ENCODE data around the gene NEMF.
A peak's percentile ranks its signal among the peaks of the same experiment; 100 is the strongest.

The NEMF gene

DNA sequence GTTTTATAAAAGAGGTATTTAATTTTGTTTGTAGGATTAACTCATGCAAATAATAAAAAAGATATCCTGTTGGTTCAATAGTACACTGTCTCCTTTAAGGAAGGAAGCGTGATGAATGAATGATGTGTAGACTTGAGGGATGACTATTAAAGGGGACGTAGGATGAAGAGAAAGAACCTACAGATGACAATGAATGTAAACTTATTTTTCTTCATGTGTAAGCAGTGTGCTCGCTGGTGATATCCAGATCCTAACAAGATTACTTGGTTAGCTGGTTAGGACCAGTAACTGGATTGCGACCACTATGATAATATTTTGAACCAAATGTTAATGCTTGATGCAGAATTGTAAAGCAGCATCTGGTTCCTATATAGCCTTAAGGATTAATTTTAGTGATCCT, 42.9 kb upstream of the NEMF start:
- TF ChIP-seq TCF12 (IDR thresholded peaks at IDR 0.05; ENCODE audit: low read depth) (no peak), NFIC (IDR thresholded peaks at IDR 0.05) (no peak), EP300 (IDR thresholded peaks at IDR 0.05; ENCODE audit: borderline replicate concordance) (no peak), TAF1 (IDR thresholded peaks at IDR 0.05; ENCODE audit: low read depth) (no peak), CREB1 (IDR thresholded peaks at IDR 0.05; ENCODE audit: low read depth) (no peak), ZBTB7A (IDR thresholded peaks at IDR 0.05; ENCODE audit: low read depth) (no peak), EGR1 (IDR thresholded peaks at IDR 0.05) (no peak), TEAD4 (IDR thresholded peaks at IDR 0.05) (no peak), YY1 (IDR thresholded peaks at IDR 0.05; ENCODE audit: low read depth) (no peak), CEBPB (IDR thresholded peaks at IDR 0.05) (no peak), RAD21 (IDR thresholded peaks at IDR 0.05; ENCODE audit: low read depth) (no peak), FOXM1 (IDR thresholded peaks at IDR 0.05; ENCODE audit: borderline replicate concordance, low read depth) (no peak)
- TF ChIP-seq, protein P1, sequence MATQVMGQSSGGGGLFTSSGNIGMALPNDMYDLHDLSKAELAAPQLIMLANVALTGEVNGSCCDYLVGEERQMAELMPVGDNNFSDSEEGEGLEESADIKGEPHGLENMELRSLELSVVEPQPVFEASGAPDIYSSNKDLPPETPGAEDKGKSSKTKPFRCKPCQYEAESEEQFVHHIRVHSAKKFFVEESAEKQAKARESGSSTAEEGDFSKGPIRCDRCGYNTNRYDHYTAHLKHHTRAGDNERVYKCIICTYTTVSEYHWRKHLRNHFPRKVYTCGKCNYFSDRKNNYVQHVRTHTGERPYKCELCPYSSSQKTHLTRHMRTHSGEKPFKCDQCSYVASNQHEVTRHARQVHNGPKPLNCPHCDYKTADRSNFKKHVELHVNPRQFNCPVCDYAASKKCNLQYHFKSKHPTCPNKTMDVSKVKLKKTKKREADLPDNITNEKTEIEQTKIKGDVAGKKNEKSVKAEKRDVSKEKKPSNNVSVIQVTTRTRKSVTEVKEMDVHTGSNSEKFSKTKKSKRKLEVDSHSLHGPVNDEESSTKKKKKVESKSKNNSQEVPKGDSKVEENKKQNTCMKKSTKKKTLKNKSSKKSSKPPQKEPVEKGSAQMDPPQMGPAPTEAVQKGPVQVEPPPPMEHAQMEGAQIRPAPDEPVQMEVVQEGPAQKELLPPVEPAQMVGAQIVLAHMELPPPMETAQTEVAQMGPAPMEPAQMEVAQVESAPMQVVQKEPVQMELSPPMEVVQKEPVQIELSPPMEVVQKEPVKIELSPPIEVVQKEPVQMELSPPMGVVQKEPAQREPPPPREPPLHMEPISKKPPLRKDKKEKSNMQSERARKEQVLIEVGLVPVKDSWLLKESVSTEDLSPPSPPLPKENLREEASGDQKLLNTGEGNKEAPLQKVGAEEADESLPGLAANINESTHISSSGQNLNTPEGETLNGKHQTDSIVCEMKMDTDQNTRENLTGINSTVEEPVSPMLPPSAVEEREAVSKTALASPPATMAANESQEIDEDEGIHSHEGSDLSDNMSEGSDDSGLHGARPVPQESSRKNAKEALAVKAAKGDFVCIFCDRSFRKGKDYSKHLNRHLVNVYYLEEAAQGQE (IDR thresholded peaks at IDR 0.05; ENCODE audit: low read depth), result no peak
- TF ChIP-seq, protein P2, sequence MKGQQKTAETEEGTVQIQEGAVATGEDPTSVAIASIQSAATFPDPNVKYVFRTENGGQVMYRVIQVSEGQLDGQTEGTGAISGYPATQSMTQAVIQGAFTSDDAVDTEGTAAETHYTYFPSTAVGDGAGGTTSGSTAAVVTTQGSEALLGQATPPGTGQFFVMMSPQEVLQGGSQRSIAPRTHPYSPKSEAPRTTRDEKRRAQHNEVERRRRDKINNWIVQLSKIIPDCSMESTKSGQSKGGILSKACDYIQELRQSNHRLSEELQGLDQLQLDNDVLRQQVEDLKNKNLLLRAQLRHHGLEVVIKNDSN (IDR thresholded peaks at IDR 0.05), result no peak
- TF ChIP-seq, protein P3, sequence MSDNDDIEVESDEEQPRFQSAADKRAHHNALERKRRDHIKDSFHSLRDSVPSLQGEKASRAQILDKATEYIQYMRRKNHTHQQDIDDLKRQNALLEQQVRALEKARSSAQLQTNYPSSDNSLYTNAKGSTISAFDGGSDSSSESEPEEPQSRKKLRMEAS (IDR thresholded peaks at IDR 0.05), result no peak

DNA sequence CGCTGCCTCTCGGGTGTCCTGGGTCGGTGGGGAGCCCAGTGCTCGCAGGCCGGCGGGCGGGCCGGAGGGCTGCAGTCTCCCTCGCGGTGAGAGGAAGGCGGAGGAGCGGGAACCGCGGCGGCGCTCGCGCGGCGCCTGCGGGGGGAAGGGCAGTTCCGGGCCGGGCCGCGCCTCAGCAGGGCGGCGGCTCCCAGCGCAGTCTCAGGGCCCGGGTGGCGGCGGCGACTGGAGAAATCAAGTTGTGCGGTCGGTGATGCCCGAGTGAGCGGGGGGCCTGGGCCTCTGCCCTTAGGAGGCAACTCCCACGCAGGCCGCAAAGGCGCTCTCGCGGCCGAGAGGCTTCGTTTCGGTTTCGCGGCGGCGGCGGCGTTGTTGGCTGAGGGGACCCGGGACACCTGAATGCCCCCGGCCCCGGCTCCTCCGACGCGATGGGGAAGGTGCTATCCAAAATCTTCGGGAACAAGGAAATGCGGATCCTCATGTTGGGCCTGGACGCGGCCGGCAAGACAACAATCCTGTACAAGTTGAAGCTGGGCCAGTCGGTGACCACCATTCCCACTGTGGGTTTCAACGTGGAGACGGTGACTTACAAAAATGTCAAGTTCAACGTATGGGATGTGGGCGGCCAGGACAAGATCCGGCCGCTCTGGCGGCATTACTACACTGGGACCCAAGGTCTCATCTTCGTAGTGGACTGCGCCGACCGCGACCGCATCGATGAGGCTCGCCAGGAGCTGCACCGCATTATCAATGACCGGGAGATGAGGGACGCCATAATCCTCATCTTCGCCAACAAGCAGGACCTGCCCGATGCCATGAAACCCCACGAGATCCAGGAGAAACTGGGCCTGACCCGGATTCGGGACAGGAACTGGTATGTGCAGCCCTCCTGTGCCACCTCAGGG, 41.0 kb upstream of the NEMF start:
- TF ChIP-seq NFIC (IDR thresholded peaks at IDR 0.05) (no peak), EGR1 (IDR thresholded peaks at IDR 0.05) (peak; percentile 32)

DNA sequence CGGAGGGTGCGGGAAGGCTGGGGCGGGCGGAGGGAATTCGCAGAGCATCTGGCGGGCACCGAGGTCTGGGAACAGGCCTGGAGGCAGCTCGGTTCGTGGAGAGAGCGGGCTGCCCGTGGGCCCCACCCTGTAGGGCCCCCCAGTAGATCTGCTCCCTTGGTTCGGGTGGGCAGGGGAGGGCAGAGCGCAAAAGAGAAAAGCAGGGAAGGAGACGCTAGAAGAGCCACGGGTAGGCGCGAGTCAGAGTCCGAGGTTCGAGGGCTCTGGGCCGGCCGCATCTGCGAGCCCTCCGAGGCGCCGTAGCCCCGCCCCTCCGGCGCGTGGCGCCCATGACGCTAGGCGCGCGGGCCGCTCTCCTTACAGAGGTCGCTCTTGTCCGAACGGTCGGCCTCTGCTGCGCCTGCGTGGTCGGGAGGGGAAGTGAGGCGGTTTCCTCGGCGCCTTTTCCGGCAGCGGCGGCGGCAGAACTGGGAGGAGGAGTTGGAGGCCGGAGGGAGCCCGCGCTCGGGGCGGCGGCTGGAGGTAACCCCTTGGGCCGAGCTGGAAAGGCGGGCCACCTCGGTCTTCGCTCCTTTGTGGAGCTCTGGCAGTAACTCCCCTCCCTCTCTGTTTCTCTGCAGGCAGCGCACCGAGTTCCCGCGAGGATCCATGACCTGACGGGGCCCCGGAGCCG, 40.2 kb upstream of the NEMF start, which contains the start of gene ARF6:
ARF6 (plus strand) TSS at position 447 of the 673 bp plus-strand sequence. CDS start 655 bp downstream, outside the sequence.
- TF ChIP-seq ZBTB7A (IDR thresholded peaks at IDR 0.05; ENCODE audit: low read depth) (no peak), TEAD4 (IDR thresholded peaks at IDR 0.05) (no peak), YY1 (IDR thresholded peaks at IDR 0.05; ENCODE audit: low read depth) (peak; percentile 78), NFIC (IDR thresholded peaks at IDR 0.05) (no peak), RAD21 (IDR thresholded peaks at IDR 0.05; ENCODE audit: low read depth) (peak; percentile 13; the same call in 1 of the 2 replicates), CEBPB (IDR thresholded peaks at IDR 0.05) (no peak), TCF12 (IDR thresholded peaks at IDR 0.05; ENCODE audit: low read depth) (no peak; the same call in 1 of the 2 replicates), TAF1 (IDR thresholded peaks at IDR 0.05; ENCODE audit: low read depth) (peak; percentile 92), CREB1 (IDR thresholded peaks at IDR 0.05; ENCODE audit: low read depth) (peak; percentile 50), EP300 (IDR thresholded peaks at IDR 0.05; ENCODE audit: borderline replicate concordance) (0 out of 2 replicates have a peak, but pooled peaks have one; percentile 1), FOXM1 (IDR thresholded peaks at IDR 0.05; ENCODE audit: borderline replicate concordance, low read depth) (0 out of 2 replicates have a peak, but pooled peaks have one; percentile 7), EGR1 (IDR thresholded peaks at IDR 0.05) (no peak)
- TF ChIP-seq, protein P1 (IDR thresholded peaks at IDR 0.05; ENCODE audit: low read depth), result 0 out of 2 replicates have a peak, but pooled peaks have one; percentile 6
- TF ChIP-seq, protein P2 (IDR thresholded peaks at IDR 0.05), result peak; percentile 36; the same call in 1 of the 2 replicates
- TF ChIP-seq, protein P3 (IDR thresholded peaks at IDR 0.05), result peak; percentile 70

DNA sequence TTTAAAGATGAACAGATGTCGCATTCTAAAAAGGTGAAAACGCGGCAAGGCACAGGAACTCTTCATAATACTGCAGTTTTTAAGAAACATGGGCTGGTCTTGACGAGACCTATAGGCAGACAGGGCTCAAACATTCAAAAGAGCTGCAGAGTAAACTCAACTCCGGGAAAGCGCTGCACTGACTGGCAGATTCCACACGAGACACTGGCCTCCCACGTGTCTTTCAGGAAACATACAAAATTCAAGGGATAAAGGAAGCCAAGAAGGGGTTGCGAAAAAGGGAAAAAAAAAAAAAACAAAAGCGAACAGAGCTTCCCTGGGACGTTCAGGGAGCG, 39.7 kb upstream of the NEMF start:
- TF ChIP-seq ZBTB7A (IDR thresholded peaks at IDR 0.05; ENCODE audit: low read depth) (no peak), EP300 (IDR thresholded peaks at IDR 0.05; ENCODE audit: borderline replicate concordance) (0 out of 2 replicates have a peak, but pooled peaks have one; percentile 5), FOXM1 (IDR thresholded peaks at IDR 0.05; ENCODE audit: borderline replicate concordance, low read depth) (peak; percentile 10; the same call in 1 of the 2 replicates)
- TF ChIP-seq, protein P2 (IDR thresholded peaks at IDR 0.05), result no peak

DNA sequence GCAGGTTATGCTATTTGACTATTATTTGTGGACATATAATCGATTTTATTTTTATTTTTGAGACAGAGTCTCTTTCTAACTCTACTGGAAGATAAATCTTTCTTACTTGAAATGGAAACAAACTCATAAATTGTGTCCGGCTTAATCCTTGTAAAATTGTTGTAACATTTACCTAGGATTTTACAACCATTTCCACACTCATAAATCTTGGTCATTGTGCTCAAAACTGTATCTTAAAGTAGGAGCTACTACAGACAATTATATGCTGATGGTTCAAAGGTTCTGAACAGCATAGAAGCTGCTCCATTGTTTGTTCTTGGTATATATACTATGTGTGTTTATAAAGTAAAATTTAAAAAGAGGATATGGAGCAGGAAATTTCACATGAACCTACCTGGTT, 35.7 kb upstream of the NEMF start:
- TF ChIP-seq NFIC (IDR thresholded peaks at IDR 0.05) (no peak), FOXM1 (IDR thresholded peaks at IDR 0.05; ENCODE audit: borderline replicate concordance, low read depth) (no peak), TEAD4 (IDR thresholded peaks at IDR 0.05) (no peak), YY1 (IDR thresholded peaks at IDR 0.05; ENCODE audit: low read depth) (no peak), TAF1 (IDR thresholded peaks at IDR 0.05; ENCODE audit: low read depth) (no peak), CEBPB (IDR thresholded peaks at IDR 0.05) (no peak), TCF12 (IDR thresholded peaks at IDR 0.05; ENCODE audit: low read depth) (no peak), EGR1 (IDR thresholded peaks at IDR 0.05) (no peak), ZBTB7A (IDR thresholded peaks at IDR 0.05; ENCODE audit: low read depth) (no peak), CREB1 (IDR thresholded peaks at IDR 0.05; ENCODE audit: low read depth) (no peak), EP300 (IDR thresholded peaks at IDR 0.05; ENCODE audit: borderline replicate concordance) (no peak), RAD21 (IDR thresholded peaks at IDR 0.05; ENCODE audit: low read depth) (no peak)
- TF ChIP-seq, protein P1 (IDR thresholded peaks at IDR 0.05; ENCODE audit: low read depth), result no peak
- TF ChIP-seq, protein P3 (IDR thresholded peaks at IDR 0.05), result no peak
- TF ChIP-seq, protein P2 (IDR thresholded peaks at IDR 0.05), result no peak
